Ascending aorta (tissue), 2 donors: Measurements from ENCODE around the gene ZNF652. TPM values are rescaled to one million over a fixed set of nuclear protein-coding genes. Genes with fewer than 3 reads are reported as not detected.
A peak's percentile ranks its signal among the peaks of the same experiment; 100 is the strongest.

ENCODE experiments used
- DNase-seq, 2 donors: peaks; one replicate each; pipeline ENCODE4 v3.0.0-alpha.2; 2019; ENCODE audit warnings: low spot score in 2 of 2
- H3K27ac ChIP-seq, 2 donors: fragments of 200-600 bp; sonication (generic); one replicate each; pipeline ENCODE4 v1.5.1; 2016 to 2017; ENCODE audit warnings: mild to moderate bottlenecking in 1 of 2
- H3K27me3 ChIP-seq: fragments of 200-600 bp; sonication (generic); one replicate; pipeline ENCODE4 v1.5.1; 2017
- H3K36me3 ChIP-seq, 2 donors: fragments of 200-600 bp; sonication (generic); one replicate each; pipeline ENCODE4 v1.5.1; 2016
- H3K4me1 ChIP-seq, 2 donors: fragments of 200-600 bp; sonication (generic); one replicate each; pipeline ENCODE4 v1.5.1; 2016 to 2017; ENCODE audit warnings: mild to moderate bottlenecking in 1 of 2
- H3K4me3 ChIP-seq, 2 donors: fragments of 200-600 bp; sonication (generic); one replicate each; pipeline ENCODE4 v1.5.1; 2016 to 2017; ENCODE audit warnings: mild to moderate bottlenecking in 1 of 2
- H3K9me3 ChIP-seq, 2 donors: fragments of 200-600 bp; sonication (generic); one replicate each; pipeline ENCODE4 v1.5.1; 2016
- CTCF ChIP-seq, 3 experiments: fragments of 200-600 bp in 2 of 3; fragments of 450-650 bp in 1 of 3; sonication (generic) in 2 of 3; IDR thresholded peaks; one replicate each; pipeline ENCODE4 v1.5.1; 2016 to 2019; ENCODE audit warnings: antibody characterized with exemption in 3 of 3, mild to moderate bottlenecking in 1 of 3, moderate library complexity in 1 of 3
- intact Hi-C: fragments of 100-400 bp; cut with DNase I; formaldehyde crosslinking; loops from one replicate; pipeline ENCODE4 v1.15.1; 2023
- total RNA-seq: library from RNA; depleted of rRNA; stranded (reverse); fragments of >200 nt; gene quantifications from one replicate; pipeline ENCODE4 v1.1.0, GENCODE V29; 2016

ZNF652 gene
- total RNA-seq, 1 donor from 2014 or later: 13.5 TPM

- H3K27ac ChIP-seq: no peak overlapping the region
- TF ChIP-seq CTCF (IDR thresholded peaks at IDR 0.05): no peak
- intact Hi-C loops: no loop called here
- H3K36me3 ChIP-seq: no peaks in the 10 kb centered on the region
- no peaks in the 10 kb centered on the region for H3K27me3 ChIP-seq
- H3K4me1 ChIP-seq: no peaks in the 10 kb centered on the region
- no peaks in the 10 kb centered on the region for H3K9me3 ChIP-seq
- no peak for DNase-seq
- H3K4me3 ChIP-seq: no peak overlapping the region
These were observed 106.9 kb downstream of the ZNF652 start for GRCh38 chr17:49255125-49255524.

GRCh38 chr17:49254066-49254465 is 108.0 kb downstream of the ZNF652 start:
- Histone ChIP-seq H3K4me3 (no peak overlapping the region), H3K36me3 (no peaks in the 10 kb centered on the region), H3K27me3 (no peaks in the 10 kb centered on the region), H3K4me1 (no peaks in the 10 kb centered on the region), H3K27ac (no peak overlapping the region), H3K9me3 (no peaks in the 10 kb centered on the region)
- no peak for TF ChIP-seq CTCF (IDR thresholded peaks at IDR 0.05)
- intact Hi-C loops: no loop called here
- no peak for DNase-seq

- Histone ChIP-seq H3K36me3 (no peaks in the 10 kb centered on the region), H3K27me3 (no peaks in the 10 kb centered on the region), H3K4me3 (no peak overlapping the region), H3K4me1 (no peaks in the 10 kb centered on the region), H3K27ac (no peak overlapping the region), H3K9me3 (no peaks in the 10 kb centered on the region)
- intact Hi-C loops: no loop called here
- peak in 1 of 2 donors; percentile 10 for DNase-seq
- no peak for TF ChIP-seq CTCF (IDR thresholded peaks at IDR 0.05)
These were observed 109.8 kb downstream of the ZNF652 start for GRCh38 chr17:49252148-49252695.

GRCh38 chr17:49249890-49250522 is 112.0 kb downstream of the ZNF652 start:
- no peaks in the 10 kb centered on the region for H3K27me3 ChIP-seq
- no peak for DNase-seq
- H3K36me3 ChIP-seq: no peaks in the 10 kb centered on the region
- TF ChIP-seq CTCF (IDR thresholded peaks at IDR 0.05): no peak
- H3K4me3 ChIP-seq: no peak overlapping the region
- H3K27ac ChIP-seq: no peak overlapping the region
- intact Hi-C loops: no loop called here
- no peaks in the 10 kb centered on the region for H3K9me3 ChIP-seq
- H3K4me1 ChIP-seq: no peaks in the 10 kb centered on the region

GRCh38 chr17:49249292-49249794 is 112.7 kb downstream of the ZNF652 start:
- no peak overlapping the region for H3K4me3 ChIP-seq
- intact Hi-C loops: no loop called here

More at GRCh38 chr17:49249292-49249794, 112.7 kb downstream of the ZNF652 start:
- Histone ChIP-seq H3K36me3 (no peaks in the 10 kb centered on the region), H3K4me1 (no peaks in the 10 kb centered on the region), H3K27me3 (no peaks in the 10 kb centered on the region), H3K27ac (no peak overlapping the region), H3K9me3 (no peaks in the 10 kb centered on the region)
- no peak for TF ChIP-seq CTCF (IDR thresholded peaks at IDR 0.05)
- DNase-seq: no peak
